Activated CD8-positive, alpha-beta T cell treated with anti-CD3 and anti-CD28 coated beads for 36 hours (primary cell): ENCODE measurements around the gene DYNC2LI1. TPM values are rescaled to one million over a fixed set of nuclear protein-coding genes. Genes with fewer than 3 reads are reported as not detected.

ENCODE experiments used
- ATAC-seq: fragments of 200-7000 bp; cut with Tn5 transposase; one replicate; pipeline ENCODE4 v1.10.0; 2021; ENCODE audit warnings: mild to moderate bottlenecking, moderate library complexity
- CTCF ChIA-PET: fragments of 350-600 bp; sonication (Branson Sonifier 250); formaldehyde crosslinking; loops from one replicate; lab custom pipeline; 2021; ENCODE audit warnings: antibody characterized with exemption; lab: Charles Lee
- POLR2A ChIA-PET: fragments of 350-600 bp; sonication (Branson Sonifier 250); formaldehyde crosslinking; loops from one replicate; lab custom pipeline; 2021; ENCODE audit warnings: antibody characterized with exemption; lab: Charles Lee
- DNase-seq: peaks from one replicate; pipeline ENCODE4 v3.0.0-alpha.2; 2020
- H3K27ac Mint-ChIP-seq: one replicate; pipeline ENCODE4 v1.8.0; 2021; ENCODE audit warnings: mild to moderate bottlenecking, mixed read lengths
- H3K27me3 Mint-ChIP-seq: one replicate; pipeline ENCODE4 v1.8.0; 2021; ENCODE audit warnings: mixed read lengths
- H3K36me3 Mint-ChIP-seq: one replicate; pipeline ENCODE4 v1.8.0; 2021; ENCODE audit warnings: low read depth, mixed read lengths
- H3K4me1 Mint-ChIP-seq: one replicate; pipeline ENCODE4 v1.8.0; 2021; ENCODE audit warnings: low read depth, mixed read lengths
- H3K4me3 Mint-ChIP-seq: one replicate; pipeline ENCODE4 v1.8.0; 2021; ENCODE audit warnings: mild to moderate bottlenecking, moderate library complexity, mixed read lengths
- H3K9me3 Mint-ChIP-seq: one replicate; pipeline ENCODE4 v1.8.0; 2021; ENCODE audit warnings: mixed read lengths
- intact Hi-C: fragments of 100-400 bp; cut with micrococcal nuclease; formaldehyde crosslinking; loops from one replicate; pipeline ENCODE4 v1.10.0; 2022
- total RNA-seq, 2 experiments: library from RNA; stranded (reverse); gene quantifications; one replicate each; pipeline ENCODE4 v1.2.3, GENCODE V29; 2021
- TF ChIP-seq, protein P1 (sequence below): fragments of 200-600 bp; IDR thresholded peaks from one replicate; pipeline ENCODE4 v1.8.0; 2022; ENCODE audit warnings: antibody characterized with exemption, mild to moderate bottlenecking

Gene DYNC2LI1
- total RNA-seq, 2 experiments from 2014 or later = 6.3 to 6.9 TPM

DNA sequence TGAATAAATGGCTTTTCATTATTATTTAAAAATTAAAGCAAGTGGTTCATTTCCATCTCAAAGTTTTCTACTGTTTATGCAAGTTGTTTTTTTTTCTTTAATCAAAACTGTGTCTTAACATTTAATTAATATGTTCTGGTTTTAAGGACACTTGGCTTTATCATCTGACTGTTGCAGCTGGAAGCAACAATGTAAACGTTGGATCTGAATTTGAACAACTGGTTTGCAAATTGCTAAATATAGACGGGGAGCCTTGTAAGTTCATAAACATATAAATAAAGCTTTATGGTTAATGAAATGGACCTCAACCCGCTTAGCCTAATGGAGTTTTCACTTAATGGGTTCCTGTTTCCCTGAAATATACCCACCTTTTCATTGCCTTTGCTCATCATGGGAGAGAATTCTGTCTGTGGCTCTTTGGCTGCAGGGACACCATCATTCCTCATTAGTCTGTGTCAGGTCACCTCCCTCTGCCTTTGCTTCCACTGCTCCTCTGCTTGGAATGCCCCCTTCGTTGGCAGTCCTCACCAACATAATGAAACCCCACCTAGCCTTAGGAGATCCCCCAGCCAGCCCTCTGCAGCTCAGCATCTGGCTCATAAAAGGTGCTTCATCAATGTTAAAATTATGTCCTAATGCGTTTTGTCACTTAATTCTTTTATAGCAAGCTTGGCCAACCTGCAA is 44.2 kb upstream of the DYNC2LI1 start:
- Mint-ChIP-seq H3K27ac (no peak overlapping the region), H3K9me3 (no peaks in the 10 kb centered on the region), H3K4me3 (no peak overlapping the region), H3K36me3 (no peaks in the 10 kb centered on the region), H3K4me1 (no peaks in the 10 kb centered on the region), H3K27me3 (peaks cover 3% of the 10 kb centered on the region)
- DNase-seq (no peak), ATAC-seq (no peak)
- CTCF ChIA-PET = no interaction called here
- intact Hi-C loops = no loop called here
- POLR2A ChIA-PET = interaction anchor here (0.8 kb wide), 1 partner anchor 63 kb away, joined by 3 read pairs; no protein-coding TSS in a partner anchor
- TF ChIP-seq, protein P1, sequence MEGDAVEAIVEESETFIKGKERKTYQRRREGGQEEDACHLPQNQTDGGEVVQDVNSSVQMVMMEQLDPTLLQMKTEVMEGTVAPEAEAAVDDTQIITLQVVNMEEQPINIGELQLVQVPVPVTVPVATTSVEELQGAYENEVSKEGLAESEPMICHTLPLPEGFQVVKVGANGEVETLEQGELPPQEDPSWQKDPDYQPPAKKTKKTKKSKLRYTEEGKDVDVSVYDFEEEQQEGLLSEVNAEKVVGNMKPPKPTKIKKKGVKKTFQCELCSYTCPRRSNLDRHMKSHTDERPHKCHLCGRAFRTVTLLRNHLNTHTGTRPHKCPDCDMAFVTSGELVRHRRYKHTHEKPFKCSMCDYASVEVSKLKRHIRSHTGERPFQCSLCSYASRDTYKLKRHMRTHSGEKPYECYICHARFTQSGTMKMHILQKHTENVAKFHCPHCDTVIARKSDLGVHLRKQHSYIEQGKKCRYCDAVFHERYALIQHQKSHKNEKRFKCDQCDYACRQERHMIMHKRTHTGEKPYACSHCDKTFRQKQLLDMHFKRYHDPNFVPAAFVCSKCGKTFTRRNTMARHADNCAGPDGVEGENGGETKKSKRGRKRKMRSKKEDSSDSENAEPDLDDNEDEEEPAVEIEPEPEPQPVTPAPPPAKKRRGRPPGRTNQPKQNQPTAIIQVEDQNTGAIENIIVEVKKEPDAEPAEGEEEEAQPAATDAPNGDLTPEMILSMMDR = no peak

DNA sequence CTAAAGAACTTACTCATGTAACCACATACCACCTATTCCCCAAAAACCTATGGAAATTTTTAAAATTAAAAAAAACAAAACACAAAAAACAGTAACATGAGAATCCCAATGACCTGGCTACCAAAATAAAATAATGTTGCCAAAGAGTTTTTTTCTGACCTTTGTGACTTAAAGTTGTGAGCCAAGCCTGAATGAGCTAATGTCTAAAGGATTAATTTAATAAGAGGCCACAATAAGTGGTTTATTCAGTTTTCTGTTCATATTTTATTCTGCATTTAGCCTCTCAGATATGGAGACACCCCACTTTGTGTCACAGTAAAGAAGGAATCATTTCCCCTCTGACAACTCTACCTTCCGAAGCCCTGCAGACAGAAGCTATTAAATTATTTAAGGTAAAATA is 42.6 kb upstream of the DYNC2LI1 start:
- DNase-seq (no peak), ATAC-seq (no peak)
- TF ChIP-seq, protein P1 = no peak
- Mint-ChIP-seq H3K4me3 (no peak overlapping the region), H3K4me1 (no peaks in the 10 kb centered on the region), H3K27ac (no peak overlapping the region), H3K36me3 (no peaks in the 10 kb centered on the region), H3K9me3 (no peaks in the 10 kb centered on the region), H3K27me3 (peaks cover 4% of the 10 kb centered on the region)
- intact Hi-C loops = no loop called here
- CTCF ChIA-PET = interaction anchor here (1.7 kb wide), 1 partner anchor 26 kb away, joined by 4 read pairs; no protein-coding TSS in a partner anchor
- POLR2A ChIA-PET = interaction anchor here (1.2 kb wide), 1 partner anchor 11 kb away, joined by 3 read pairs; no protein-coding TSS in a partner anchor

DNA sequence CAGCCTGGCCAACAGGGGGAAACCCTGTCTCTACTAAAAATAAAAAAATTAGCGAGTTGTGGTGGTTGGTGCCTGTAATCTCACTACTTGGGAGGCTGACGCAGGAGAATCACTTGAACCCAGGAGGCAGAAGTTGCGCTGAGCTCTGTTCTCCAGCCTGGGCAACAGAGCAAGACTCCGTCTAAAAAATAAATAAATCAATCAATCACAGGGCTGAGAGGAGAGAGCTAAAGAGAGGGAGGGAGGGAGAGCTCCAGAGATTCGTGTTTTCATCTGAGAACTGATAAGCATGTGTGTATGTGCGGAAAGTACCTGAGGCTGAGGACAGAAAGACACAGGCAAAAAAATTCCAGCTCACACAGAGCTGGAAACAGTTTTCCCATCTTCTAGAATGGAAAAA is 37.2 kb upstream of the DYNC2LI1 start:
- H3K27ac Mint-ChIP-seq = no peak overlapping the region
- peaks cover 12% of the 10 kb centered on the region for H3K27me3 Mint-ChIP-seq
- TF ChIP-seq, protein P1 = no peak
- intact Hi-C loops = no loop called here
- ChIA-PET POLR2A (no interaction called here), CTCF (interaction anchor here (0.7 to 1.0 kb wide), 2 partner anchors 9 to 865 kb away, joined by 3 read pairs; no protein-coding TSS in a partner anchor)
- H3K9me3 Mint-ChIP-seq = no peaks in the 10 kb centered on the region
- no peak for DNase-seq
- no peak overlapping the region for H3K4me3 Mint-ChIP-seq
- H3K36me3 Mint-ChIP-seq = no peaks in the 10 kb centered on the region
- H3K4me1 Mint-ChIP-seq = no peaks in the 10 kb centered on the region
- ATAC-seq = no peak

DNA sequence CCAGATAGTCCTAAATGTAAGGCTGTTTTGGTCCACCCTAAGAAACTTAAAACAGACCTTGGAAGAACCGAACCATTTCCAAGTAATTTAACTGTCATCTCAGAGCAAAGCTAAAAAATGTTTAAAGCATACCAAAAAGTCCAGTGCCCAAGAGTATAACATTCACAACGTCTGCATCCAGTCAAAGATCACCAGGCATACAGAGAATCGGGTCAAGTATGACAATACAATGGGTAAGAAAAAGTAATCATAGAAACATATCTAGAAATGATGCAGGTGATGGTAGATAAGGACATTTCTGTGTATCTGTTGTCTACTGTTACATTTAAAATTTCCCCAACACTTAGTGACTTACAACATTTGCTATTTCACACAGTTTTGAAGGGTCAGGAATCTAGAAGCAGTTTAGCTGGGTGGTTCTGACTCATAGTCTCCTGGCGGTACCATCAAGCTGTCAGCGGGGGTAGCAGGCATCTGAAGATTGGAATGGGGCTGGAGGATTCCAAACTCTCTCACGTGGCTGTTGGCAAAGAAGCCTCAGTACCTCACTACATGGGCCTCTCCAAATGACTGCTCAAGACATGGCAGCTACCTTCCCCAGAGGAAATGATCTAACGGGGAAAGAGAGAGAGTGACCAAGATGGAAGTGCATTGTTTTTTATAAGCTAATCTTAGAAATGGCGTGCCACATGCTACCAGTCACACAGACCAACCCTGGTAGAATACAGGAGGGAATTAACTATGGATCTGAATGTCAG is 36.6 kb upstream of the DYNC2LI1 start:
- ChIA-PET POLR2A (no interaction called here), CTCF (interaction anchor here (0.7 kb wide), 1 partner anchor 865 kb away, joined by 3 read pairs; no protein-coding TSS in a partner anchor)
- peaks cover 11% of the 10 kb centered on the region for H3K27me3 Mint-ChIP-seq
- no peak overlapping the region for H3K27ac Mint-ChIP-seq
- ATAC-seq (no peak), DNase-seq (no peak)
- intact Hi-C loops = no loop called here
- no peaks in the 10 kb centered on the region for H3K36me3 Mint-ChIP-seq
- H3K4me3 Mint-ChIP-seq = no peak overlapping the region
- no peaks in the 10 kb centered on the region for H3K4me1 Mint-ChIP-seq
- TF ChIP-seq, protein P1 = no peak
- no peaks in the 10 kb centered on the region for H3K9me3 Mint-ChIP-seq

DNA sequence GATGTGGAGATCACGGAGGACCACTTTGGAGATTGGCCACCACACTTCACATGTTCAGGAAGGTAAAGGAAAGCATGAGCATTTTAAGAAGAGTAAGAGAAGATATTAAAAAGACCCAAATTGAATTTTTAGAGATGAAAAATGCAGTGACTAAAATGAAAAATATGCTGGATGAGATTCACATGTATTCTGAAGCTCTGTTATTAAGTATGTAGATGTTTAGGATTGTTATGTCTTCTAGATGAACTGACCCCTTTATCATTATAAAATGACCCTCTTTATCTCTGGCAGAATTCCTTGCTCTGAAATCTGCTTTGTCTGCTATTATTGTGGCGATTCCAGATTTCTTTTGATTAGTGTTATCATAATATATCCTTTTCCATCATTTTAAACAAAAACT is 36.0 kb upstream of the DYNC2LI1 start:
- DNase-seq (no peak), ATAC-seq (no peak)
- intact Hi-C loops = no loop called here
- Mint-ChIP-seq H3K9me3 (no peaks in the 10 kb centered on the region), H3K4me3 (no peak overlapping the region), H3K27ac (no peak overlapping the region), H3K36me3 (no peaks in the 10 kb centered on the region), H3K27me3 (peaks cover 12% of the 10 kb centered on the region), H3K4me1 (no peaks in the 10 kb centered on the region)
- TF ChIP-seq, protein P1 = no peak
- CTCF ChIA-PET = no interaction called here
- POLR2A ChIA-PET = no interaction called here
